Loucy (cell line): ENCODE measurements around the gene SLC12A2.

Source experiments
- CTCF ChIP-seq: fragments of 200-600 bp; sonication (generic); conservative IDR thresholded peaks from 2 replicates; pipeline ENCODE4 v1.5.1; 2014; ENCODE audit warnings: mild to moderate bottlenecking, antibody characterized with exemption, low read length
- EZH2phosphoT487 ChIP-seq: fragments of 200-600 bp; IDR thresholded peaks from 2 replicates; pipeline ENCODE4 v1.6.1; 2018; ENCODE audit warnings: antibody characterized with exemption, mild to moderate bottlenecking, moderate library complexity, borderline replicate concordance

GRCh38 chr5:128196080-128196479 is 112.5 kb downstream of the SLC12A2 start:
- no peak for TF ChIP-seq CTCF
- no peak for TF ChIP-seq EZH2phosphoT487
